ENCODE measurements around the gene STK32C.

DNA sequence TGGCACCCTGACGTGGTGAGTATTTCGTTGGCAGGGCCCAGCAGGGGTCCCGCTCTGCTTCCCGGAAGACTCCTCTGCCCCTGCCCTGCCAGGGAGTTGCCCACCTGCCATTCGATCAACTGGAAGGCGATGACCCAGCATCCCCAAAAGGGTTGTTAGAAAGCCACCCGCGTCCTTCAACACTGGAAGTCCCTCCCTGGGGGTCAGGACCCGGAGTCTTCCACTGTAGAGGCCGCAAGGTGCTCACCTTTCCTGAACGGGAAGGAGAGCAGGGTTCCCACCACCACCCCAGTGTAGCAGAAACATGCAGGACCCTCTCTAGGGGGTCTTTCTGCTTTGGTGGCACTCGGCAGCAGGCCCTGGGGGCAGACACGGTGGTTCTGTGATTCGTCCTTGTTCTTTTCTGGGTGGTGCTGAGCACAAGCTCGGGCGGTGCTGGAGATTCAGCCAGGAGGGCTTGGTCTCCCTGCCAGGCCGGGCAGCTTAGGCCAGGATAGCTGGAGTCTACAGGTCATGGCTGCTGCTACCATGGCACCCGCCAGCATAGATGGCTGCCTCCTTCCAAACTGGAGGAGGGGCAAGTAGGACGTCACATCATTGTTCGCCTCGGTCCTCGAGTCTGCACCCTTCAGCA, 140.6 kb downstream of the STK32C start:
- TF ChIP-seq, protein P1, sequence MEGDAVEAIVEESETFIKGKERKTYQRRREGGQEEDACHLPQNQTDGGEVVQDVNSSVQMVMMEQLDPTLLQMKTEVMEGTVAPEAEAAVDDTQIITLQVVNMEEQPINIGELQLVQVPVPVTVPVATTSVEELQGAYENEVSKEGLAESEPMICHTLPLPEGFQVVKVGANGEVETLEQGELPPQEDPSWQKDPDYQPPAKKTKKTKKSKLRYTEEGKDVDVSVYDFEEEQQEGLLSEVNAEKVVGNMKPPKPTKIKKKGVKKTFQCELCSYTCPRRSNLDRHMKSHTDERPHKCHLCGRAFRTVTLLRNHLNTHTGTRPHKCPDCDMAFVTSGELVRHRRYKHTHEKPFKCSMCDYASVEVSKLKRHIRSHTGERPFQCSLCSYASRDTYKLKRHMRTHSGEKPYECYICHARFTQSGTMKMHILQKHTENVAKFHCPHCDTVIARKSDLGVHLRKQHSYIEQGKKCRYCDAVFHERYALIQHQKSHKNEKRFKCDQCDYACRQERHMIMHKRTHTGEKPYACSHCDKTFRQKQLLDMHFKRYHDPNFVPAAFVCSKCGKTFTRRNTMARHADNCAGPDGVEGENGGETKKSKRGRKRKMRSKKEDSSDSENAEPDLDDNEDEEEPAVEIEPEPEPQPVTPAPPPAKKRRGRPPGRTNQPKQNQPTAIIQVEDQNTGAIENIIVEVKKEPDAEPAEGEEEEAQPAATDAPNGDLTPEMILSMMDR (IDR thresholded peaks at IDR 0.05 in 8 of 11, conservative IDR thresholded peaks at IDR 0.05 in 3 of 11), result no peak
- TF ChIP-seq POLR2A (IDR thresholded peaks at IDR 0.05) (no peak), POLR2AphosphoS5 (IDR thresholded peaks at IDR 0.05) (no peak)

Data from spleen (tissue), 7 donors.